HepG2 (cell line): ENCODE measurements around the gene MXRA8. TPM values are rescaled to one million over a fixed set of nuclear protein-coding genes. Genes with fewer than 3 reads are reported as not detected.

ENCODE experiments used
- ARHGAP35 ChIP-seq: sonication (generic); formaldehyde crosslinking; IDR thresholded peaks from 2 replicates; pipeline ENCODE4 v1.9.0; 2022; ENCODE audit warnings: mild to moderate bottlenecking, inconsistent platforms, moderate library complexity, missing genetic modification reagents, borderline replicate concordance
- ATRX ChIP-seq: sonication (generic); formaldehyde crosslinking; IDR thresholded peaks from 2 replicates; pipeline ENCODE4 v1.4.0; 2020; ENCODE audit warnings: missing genetic modification reagents, borderline replicate concordance
- HCFC1 ChIP-seq: fragments of 150-350 bp; IDR thresholded peaks from 2 replicates; pipeline ENCODE4 v1.6.1; 2014; ENCODE audit warnings: low read depth, low read length
- KLF9 ChIP-seq: IDR thresholded peaks from 2 replicates; pipeline ENCODE4 v1.6.1; 2016; ENCODE audit warnings: low read depth
- MAFG ChIP-seq: sonication (generic); formaldehyde crosslinking; IDR thresholded peaks from 2 replicates; pipeline ENCODE4 v1.5.1; 2020; ENCODE audit warnings: mild to moderate bottlenecking, missing genetic modification reagents
- MZF1 ChIP-seq: sonication (generic); formaldehyde crosslinking; IDR thresholded peaks from 2 replicates; pipeline ENCODE4 v1.8.1; 2023; ENCODE audit warnings: mild to moderate bottlenecking, missing genetic modification reagents, borderline replicate concordance
- NFE2L2 ChIP-seq: fragments of 150-350 bp; IDR thresholded peaks from 2 replicates; pipeline ENCODE4 v1.6.1; 2014; ENCODE audit warnings: low read length
- PRPF4 ChIP-seq: fragments of 200-400 bp; formaldehyde crosslinking; IDR thresholded peaks from 2 replicates; pipeline ENCODE4 v1.6.1; 2016; ENCODE audit warnings: low read length, low read depth; ENCODE audit not compliant: poor library complexity, severe bottlenecking
- RBAK ChIP-seq: sonication (generic); formaldehyde crosslinking; IDR thresholded peaks from 2 replicates; pipeline ENCODE4 v1.5.1; 2020; ENCODE audit warnings: mild to moderate bottlenecking, missing genetic modification reagents
- RNF2 ChIP-seq: fragments of 450-650 bp; conservative IDR thresholded peaks from 2 replicates; pipeline ENCODE4 v1.6.1; 2016; ENCODE audit warnings: low read depth
- SOX6 ChIP-seq, 2 experiments: fragments of 450-650 bp in 1 of 2; sonication (generic) in 1 of 2; formaldehyde crosslinking in 1 of 2; IDR thresholded peaks; 2 replicates each; pipeline versions ENCODE4 v1.4.0 to v1.6.1; 2017 to 2020; ENCODE audit warnings: antibody characterized with exemption in 1 of 2, mild to moderate bottlenecking in 1 of 2, missing genetic modification reagents in 1 of 2
- ZFP36 ChIP-seq: fragments of 150-350 bp; IDR thresholded peaks from 2 replicates; pipeline ENCODE4 v1.6.1; 2018; ENCODE audit warnings: borderline replicate concordance, low read length, low read depth; ENCODE audit not compliant: partially characterized antibody
- ZMYM2 ChIP-seq: sonication (generic); formaldehyde crosslinking; IDR thresholded peaks from 2 replicates; pipeline ENCODE4 v1.8.0; 2022; ENCODE audit warnings: mild to moderate bottlenecking, missing genetic modification reagents
- ZNF20 ChIP-seq: sonication (generic); formaldehyde crosslinking; IDR thresholded peaks from 2 replicates; pipeline ENCODE4 v1.4.0; 2020; ENCODE audit warnings: mild to moderate bottlenecking, moderate library complexity, missing genetic modification reagents
- ZNF292 ChIP-seq: sonication (generic); formaldehyde crosslinking; IDR thresholded peaks from 2 replicates; pipeline ENCODE4 v1.8.1; 2022; ENCODE audit warnings: mild to moderate bottlenecking, low read depth, missing genetic modification reagents, borderline replicate concordance
- ZNF326 ChIP-seq: sonication (generic); formaldehyde crosslinking; IDR thresholded peaks from 2 replicates; pipeline ENCODE4 v1.4.0; 2020; ENCODE audit warnings: missing genetic modification reagents, borderline replicate concordance
- ZNF331 ChIP-seq: sonication (generic); formaldehyde crosslinking; IDR thresholded peaks from 2 replicates; pipeline ENCODE4 v1.4.0; 2020; ENCODE audit warnings: missing genetic modification reagents
- polyA plus RNA-seq, 8 experiments: library from polyadenylated mRNA; depleted of rRNA in 3 of 8; stranded (reverse) in 7 of 8; unstranded in 1 of 8; fragments of >200 nt; fragmentation: Illumina TruSeq in 4 of 8; extraction: Trizol in 4 of 8; gene quantifications; 2 replicates each; pipeline versions ENCODE4 v1.2.1 to v1.2.3, GENCODE V29; 2011 to 2016; ENCODE audit warnings: low read depth in 4 of 8, missing spikeins in 1 of 8, mixed read lengths in 1 of 8; ENCODE audit not compliant: insufficient read depth in 1 of 8
- total RNA-seq, 5 experiments: library from RNA; depleted of rRNA; stranded (reverse); fragments of >200 nt; fragmentation: Illumina TruSeq; extraction: Trizol; gene quantifications; 2 replicates each; pipeline ENCODE4 v1.2.3, GENCODE V29; 2016; ENCODE audit warnings: low read depth in 1 of 5
- TF ChIP-seq, protein P1 (sequence below): sonication (generic); formaldehyde crosslinking; IDR thresholded peaks from 2 replicates; pipeline ENCODE4 v1.4.0; 2020; ENCODE audit warnings: missing genetic modification reagents, borderline replicate concordance
- TF ChIP-seq, protein P2 (sequence below): sonication (generic); formaldehyde crosslinking; conservative IDR thresholded peaks from 2 replicates; pipeline ENCODE4 v1.4.0; 2020; ENCODE audit warnings: missing genetic modification reagents
- TF ChIP-seq, protein P3 (sequence below): sonication (generic); formaldehyde crosslinking; IDR thresholded peaks from 2 replicates; pipeline ENCODE4 v1.8.1; 2023; ENCODE audit warnings: missing genetic modification reagents, mild to moderate bottlenecking, borderline replicate concordance
- TF ChIP-seq, protein P4 (sequence below): sonication (generic); formaldehyde crosslinking; IDR thresholded peaks from 2 replicates; pipeline ENCODE4 v1.4.0; 2020; ENCODE audit warnings: mild to moderate bottlenecking, missing genetic modification reagents
- TF ChIP-seq, protein P5 (sequence below): sonication (generic); formaldehyde crosslinking; IDR thresholded peaks from 2 replicates; pipeline ENCODE4 v1.4.0; 2020; ENCODE audit warnings: missing genetic modification reagents, borderline replicate concordance

Gene MXRA8
- total and polyA plus RNA-seq, 2 of the 13 experiments (the other 11 are each of a cell fraction or from before 2014, with no cell fraction given) = 19.8 to 44.8 TPM

DNA sequence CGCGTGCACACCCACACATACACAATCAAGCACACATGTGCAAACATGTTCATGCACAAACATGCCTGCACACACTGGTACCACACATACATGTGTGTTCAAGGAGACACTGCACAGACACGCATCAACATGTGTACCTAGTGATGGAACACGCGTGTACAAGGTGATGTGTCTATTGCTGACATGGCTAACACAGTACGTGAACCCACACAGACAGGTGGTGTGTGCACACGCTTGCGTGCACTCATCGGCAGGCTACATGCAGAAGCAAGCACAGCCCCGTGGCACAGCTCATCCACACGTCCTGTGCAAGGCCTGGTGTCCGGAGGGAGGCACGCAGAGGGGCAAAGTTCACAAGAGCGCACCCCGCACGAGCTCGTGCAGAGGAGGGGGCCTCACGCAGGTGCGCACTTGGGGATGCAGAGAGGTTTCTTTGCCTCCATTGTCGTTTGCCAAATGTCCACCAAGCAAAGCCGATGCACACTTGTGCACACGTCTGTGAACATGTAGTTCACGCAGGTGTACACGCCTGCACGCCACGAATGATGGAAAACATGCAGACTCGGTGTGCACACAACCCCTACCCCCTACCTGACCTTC is 51.6 kb downstream of the MXRA8 start (continued):
- TF ChIP-seq NFE2L2 (no peak), ZNF326 (CRISPR knock-in tag) (no peak), RBAK (CRISPR knock-in tag) (no peak), ZFP36 (no peak), MAFG (CRISPR knock-in tag) (no peak), ATRX (CRISPR knock-in tag) (no peak), MZF1 (CRISPR knock-in tag) (no peak), RNF2 (no peak), SOX6 (IDR thresholded peaks at IDR 0.05) (no peak), SOX6 (CRISPR knock-in tag; IDR thresholded peaks at IDR 0.05) (0 out of 2 replicates have a peak, but pooled peaks have one; percentile 29), ZMYM2 (CRISPR knock-in tag) (no peak), ZNF20 (CRISPR knock-in tag) (no peak), ARHGAP35 (CRISPR knock-in tag) (no peak), ZNF292 (no peak), ZNF331 (CRISPR knock-in tag) (no peak; the same call in none of the 2 replicates), KLF9 (CRISPR knock-in tag) (no peak), PRPF4 (no peak), HCFC1 (no peak)
- TF ChIP-seq, protein P1, sequence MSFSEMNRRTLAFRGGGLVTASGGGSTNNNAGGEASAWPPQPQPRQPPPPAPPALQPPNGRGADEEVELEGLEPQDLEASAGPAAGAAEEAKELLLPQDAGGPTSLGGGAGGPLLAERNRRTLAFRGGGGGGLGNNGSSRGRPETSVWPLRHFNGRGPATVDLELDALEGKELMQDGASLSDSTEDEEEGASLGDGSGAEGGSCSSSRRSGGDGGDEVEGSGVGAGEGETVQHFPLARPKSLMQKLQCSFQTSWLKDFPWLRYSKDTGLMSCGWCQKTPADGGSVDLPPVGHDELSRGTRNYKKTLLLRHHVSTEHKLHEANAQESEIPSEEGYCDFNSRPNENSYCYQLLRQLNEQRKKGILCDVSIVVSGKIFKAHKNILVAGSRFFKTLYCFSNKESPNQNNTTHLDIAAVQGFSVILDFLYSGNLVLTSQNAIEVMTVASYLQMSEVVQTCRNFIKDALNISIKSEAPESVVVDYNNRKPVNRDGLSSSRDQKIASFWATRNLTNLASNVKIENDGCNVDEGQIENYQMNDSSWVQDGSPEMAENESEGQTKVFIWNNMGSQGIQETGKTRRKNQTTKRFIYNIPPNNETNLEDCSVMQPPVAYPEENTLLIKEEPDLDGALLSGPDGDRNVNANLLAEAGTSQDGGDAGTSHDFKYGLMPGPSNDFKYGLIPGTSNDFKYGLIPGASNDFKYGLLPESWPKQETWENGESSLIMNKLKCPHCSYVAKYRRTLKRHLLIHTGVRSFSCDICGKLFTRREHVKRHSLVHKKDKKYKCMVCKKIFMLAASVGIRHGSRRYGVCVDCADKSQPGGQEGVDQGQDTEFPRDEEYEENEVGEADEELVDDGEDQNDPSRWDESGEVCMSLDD = no peak; the same call in 1 of the 2 replicates
- TF ChIP-seq, protein P2, sequence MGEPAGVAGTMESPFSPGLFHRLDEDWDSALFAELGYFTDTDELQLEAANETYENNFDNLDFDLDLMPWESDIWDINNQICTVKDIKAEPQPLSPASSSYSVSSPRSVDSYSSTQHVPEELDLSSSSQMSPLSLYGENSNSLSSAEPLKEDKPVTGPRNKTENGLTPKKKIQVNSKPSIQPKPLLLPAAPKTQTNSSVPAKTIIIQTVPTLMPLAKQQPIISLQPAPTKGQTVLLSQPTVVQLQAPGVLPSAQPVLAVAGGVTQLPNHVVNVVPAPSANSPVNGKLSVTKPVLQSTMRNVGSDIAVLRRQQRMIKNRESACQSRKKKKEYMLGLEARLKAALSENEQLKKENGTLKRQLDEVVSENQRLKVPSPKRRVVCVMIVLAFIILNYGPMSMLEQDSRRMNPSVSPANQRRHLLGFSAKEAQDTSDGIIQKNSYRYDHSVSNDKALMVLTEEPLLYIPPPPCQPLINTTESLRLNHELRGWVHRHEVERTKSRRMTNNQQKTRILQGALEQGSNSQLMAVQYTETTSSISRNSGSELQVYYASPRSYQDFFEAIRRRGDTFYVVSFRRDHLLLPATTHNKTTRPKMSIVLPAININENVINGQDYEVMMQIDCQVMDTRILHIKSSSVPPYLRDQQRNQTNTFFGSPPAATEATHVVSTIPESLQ (CRISPR knock-in tag) = no peak
- TF ChIP-seq, protein P3, sequence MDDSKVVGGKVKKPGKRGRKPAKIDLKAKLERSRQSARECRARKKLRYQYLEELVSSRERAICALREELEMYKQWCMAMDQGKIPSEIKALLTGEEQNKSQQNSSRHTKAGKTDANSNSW (CRISPR knock-in tag) = no peak
- TF ChIP-seq, protein P4, sequence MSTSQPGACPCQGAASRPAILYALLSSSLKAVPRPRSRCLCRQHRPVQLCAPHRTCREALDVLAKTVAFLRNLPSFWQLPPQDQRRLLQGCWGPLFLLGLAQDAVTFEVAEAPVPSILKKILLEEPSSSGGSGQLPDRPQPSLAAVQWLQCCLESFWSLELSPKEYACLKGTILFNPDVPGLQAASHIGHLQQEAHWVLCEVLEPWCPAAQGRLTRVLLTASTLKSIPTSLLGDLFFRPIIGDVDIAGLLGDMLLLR = peak; percentile 77; the same call in 1 of the 2 replicates
- TF ChIP-seq, protein P5, sequence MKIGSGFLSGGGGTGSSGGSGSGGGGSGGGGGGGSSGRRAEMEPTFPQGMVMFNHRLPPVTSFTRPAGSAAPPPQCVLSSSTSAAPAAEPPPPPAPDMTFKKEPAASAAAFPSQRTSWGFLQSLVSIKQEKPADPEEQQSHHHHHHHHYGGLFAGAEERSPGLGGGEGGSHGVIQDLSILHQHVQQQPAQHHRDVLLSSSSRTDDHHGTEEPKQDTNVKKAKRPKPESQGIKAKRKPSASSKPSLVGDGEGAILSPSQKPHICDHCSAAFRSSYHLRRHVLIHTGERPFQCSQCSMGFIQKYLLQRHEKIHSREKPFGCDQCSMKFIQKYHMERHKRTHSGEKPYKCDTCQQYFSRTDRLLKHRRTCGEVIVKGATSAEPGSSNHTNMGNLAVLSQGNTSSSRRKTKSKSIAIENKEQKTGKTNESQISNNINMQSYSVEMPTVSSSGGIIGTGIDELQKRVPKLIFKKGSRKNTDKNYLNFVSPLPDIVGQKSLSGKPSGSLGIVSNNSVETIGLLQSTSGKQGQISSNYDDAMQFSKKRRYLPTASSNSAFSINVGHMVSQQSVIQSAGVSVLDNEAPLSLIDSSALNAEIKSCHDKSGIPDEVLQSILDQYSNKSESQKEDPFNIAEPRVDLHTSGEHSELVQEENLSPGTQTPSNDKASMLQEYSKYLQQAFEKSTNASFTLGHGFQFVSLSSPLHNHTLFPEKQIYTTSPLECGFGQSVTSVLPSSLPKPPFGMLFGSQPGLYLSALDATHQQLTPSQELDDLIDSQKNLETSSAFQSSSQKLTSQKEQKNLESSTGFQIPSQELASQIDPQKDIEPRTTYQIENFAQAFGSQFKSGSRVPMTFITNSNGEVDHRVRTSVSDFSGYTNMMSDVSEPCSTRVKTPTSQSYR (CRISPR knock-in tag) = peak; percentile 29; the same call in 1 of the 2 replicates
